Hepatocyte (in vitro differentiated cells): ENCODE results near the gene ERC2.

Experiments
- EZH2 ChIP-seq: fragments of 200-600 bp; sonication (generic); IDR thresholded peaks from 2 replicates; pipeline ENCODE4 v1.6.1; 2016; ENCODE audit warnings: antibody characterized with exemption, mild to moderate bottlenecking, borderline replicate concordance
- EZH2phosphoT487 ChIP-seq: fragments of 200-600 bp; sonication (generic); IDR thresholded peaks from one replicate; pipeline ENCODE4 v1.6.1; 2018; ENCODE audit warnings: antibody characterized with exemption, mild to moderate bottlenecking, low read depth, moderate library complexity; ENCODE audit not compliant: unreplicated experiment, severe bottlenecking
- TF ChIP-seq, protein P1 (sequence below): fragments of 200-600 bp; sonication (generic); IDR thresholded peaks from 2 replicates; pipeline ENCODE4 v1.5.1; 2016; ENCODE audit warnings: antibody characterized with exemption, mild to moderate bottlenecking; ENCODE audit not compliant: poor library complexity

DNA sequence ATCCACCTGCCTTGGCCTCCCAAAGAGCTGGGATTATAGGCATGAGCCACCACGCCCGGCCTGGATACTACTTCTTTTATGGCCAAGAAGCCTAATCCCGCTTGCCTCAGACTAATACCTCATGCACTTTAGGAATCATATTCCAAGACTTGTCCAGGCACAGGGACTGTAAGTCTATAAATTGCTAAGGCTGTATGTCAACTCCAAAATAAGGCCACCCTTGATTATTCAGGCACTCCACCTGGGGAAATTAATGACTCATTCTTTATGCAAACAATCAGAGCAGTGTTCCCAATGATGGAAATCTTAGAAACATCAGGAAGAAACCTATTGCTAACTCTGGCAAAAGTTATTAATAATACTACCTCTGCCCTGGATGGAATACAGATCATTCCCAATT is 98.4 kb downstream of the ERC2 start:
- TF ChIP-seq EZH2phosphoT487 (no peak), EZH2 (no peak)
- TF ChIP-seq, protein P1, sequence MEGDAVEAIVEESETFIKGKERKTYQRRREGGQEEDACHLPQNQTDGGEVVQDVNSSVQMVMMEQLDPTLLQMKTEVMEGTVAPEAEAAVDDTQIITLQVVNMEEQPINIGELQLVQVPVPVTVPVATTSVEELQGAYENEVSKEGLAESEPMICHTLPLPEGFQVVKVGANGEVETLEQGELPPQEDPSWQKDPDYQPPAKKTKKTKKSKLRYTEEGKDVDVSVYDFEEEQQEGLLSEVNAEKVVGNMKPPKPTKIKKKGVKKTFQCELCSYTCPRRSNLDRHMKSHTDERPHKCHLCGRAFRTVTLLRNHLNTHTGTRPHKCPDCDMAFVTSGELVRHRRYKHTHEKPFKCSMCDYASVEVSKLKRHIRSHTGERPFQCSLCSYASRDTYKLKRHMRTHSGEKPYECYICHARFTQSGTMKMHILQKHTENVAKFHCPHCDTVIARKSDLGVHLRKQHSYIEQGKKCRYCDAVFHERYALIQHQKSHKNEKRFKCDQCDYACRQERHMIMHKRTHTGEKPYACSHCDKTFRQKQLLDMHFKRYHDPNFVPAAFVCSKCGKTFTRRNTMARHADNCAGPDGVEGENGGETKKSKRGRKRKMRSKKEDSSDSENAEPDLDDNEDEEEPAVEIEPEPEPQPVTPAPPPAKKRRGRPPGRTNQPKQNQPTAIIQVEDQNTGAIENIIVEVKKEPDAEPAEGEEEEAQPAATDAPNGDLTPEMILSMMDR, result no peak
